ENCODE results near the gene ELFN1. TPM values are rescaled to one million over a fixed set of nuclear protein-coding genes. Genes with fewer than 3 reads are reported as not detected.
A peak's percentile ranks its signal among the peaks of the same experiment; 100 is the strongest.

The ELFN1 gene
- total and polyA plus RNA-seq, 9 of the 15 experiments (the other 6 are each of a cell fraction or from before 2014, with no cell fraction given) = 0.04 to 0.64 (median 0.18) TPM; not detected in 2

DNA sequence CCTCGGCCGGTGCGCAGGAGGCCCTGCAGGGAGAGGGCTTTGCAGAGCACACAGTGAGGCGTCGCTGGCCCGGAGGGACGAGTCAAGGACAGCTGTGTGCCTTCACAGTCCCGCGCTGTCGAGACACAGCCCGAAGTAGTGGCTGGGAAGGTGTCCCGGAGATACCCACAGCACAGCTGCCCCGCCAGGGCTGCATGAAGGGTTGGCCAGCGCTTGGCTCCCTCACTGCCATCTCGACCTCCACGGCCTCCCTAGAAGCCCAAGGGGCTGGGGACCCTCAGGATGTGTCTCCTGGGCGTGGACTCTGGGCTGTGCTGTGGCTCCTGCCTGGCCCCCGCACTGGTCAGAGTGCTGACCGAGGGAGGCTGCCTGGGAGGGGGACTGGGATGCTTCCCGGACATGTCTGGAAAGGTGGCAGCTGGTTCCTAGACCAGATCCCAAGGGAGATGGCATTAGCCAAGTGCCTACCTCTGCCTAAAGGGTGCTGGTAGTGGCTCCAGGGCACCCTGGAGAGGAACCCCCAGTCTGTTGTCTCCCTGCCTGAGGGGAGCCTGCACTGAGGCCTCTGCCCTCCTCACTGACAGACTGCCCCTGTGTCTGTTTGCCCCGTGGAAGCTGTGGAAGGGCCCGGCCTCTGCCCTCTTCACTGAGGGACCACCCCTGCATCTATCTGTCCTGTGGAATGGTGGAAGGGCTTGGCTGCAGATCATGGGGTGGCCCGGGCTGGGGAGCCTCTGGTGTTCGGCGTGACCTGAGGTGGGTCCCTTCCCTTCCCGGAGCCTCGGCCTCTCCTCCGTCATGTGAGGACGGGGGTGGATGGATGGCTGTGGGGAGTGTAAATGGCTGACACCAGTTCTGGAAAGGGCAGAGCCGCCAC, 5.8 kb downstream of the ELFN1 start:
- intact Hi-C loops (cut with micrococcal nuclease) = no loop called here
- no peak overlapping the region for H3K4me2 ChIP-seq (ENCODE audit: insufficient read depth, low read length)
- no peak for FAIRE-seq
- peaks cover 5% of the 10 kb centered on the region for H4K20me1 ChIP-seq (replicated peaks; ENCODE audit: control insufficient read depth, insufficient read depth, low read length)
- H3K27me3 ChIP-seq (ENCODE audit: control insufficient read depth in 2 of 2, insufficient read depth in 2 of 2, low read length in 2 of 2) = peaks cover 41 to 68% of the 10 kb centered on the region in 2 experiments; a peak in 4 of 5 replicates
- POLR2A ChIA-PET = no interaction called here
- TF ChIP-seq ZNF583 (CRISPR knock-in tag; IDR thresholded peaks at IDR 0.05) (no peak), ZEB2 (IDR thresholded peaks at IDR 0.05) (no peak), ZNF232 (CRISPR knock-in tag; IDR thresholded peaks at IDR 0.05) (no peak), TAL1 (IDR thresholded peaks at IDR 0.05) (no peak), HOXB6 (CRISPR knock-in tag; IDR thresholded peaks at IDR 0.05; ENCODE audit: borderline replicate concordance) (no peak), RBM34 (IDR thresholded peaks at IDR 0.05; ENCODE audit: borderline replicate concordance, insufficient read depth, low read length) (no peak)
- TF ChIP-seq, protein P1, sequence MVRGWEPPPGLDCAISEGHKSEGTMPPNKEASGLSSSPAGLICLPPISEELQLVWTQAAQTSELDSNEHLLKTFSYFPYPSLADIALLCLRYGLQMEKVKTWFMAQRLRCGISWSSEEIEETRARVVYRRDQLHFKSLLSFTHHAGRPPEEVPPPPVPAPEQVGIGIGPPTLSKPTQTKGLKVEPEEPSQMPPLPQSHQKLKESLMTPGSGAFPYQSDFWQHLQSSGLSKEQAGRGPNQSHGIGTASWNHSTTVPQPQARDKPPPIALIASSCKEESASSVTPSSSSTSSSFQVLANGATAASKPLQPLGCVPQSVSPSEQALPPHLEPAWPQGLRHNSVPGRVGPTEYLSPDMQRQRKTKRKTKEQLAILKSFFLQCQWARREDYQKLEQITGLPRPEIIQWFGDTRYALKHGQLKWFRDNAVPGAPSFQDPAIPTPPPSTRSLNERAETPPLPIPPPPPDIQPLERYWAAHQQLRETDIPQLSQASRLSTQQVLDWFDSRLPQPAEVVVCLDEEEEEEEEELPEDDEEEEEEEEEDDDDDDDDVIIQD (CRISPR knock-in tag; IDR thresholded peaks at IDR 0.05) = no peak
- TF ChIP-seq, protein P2, sequence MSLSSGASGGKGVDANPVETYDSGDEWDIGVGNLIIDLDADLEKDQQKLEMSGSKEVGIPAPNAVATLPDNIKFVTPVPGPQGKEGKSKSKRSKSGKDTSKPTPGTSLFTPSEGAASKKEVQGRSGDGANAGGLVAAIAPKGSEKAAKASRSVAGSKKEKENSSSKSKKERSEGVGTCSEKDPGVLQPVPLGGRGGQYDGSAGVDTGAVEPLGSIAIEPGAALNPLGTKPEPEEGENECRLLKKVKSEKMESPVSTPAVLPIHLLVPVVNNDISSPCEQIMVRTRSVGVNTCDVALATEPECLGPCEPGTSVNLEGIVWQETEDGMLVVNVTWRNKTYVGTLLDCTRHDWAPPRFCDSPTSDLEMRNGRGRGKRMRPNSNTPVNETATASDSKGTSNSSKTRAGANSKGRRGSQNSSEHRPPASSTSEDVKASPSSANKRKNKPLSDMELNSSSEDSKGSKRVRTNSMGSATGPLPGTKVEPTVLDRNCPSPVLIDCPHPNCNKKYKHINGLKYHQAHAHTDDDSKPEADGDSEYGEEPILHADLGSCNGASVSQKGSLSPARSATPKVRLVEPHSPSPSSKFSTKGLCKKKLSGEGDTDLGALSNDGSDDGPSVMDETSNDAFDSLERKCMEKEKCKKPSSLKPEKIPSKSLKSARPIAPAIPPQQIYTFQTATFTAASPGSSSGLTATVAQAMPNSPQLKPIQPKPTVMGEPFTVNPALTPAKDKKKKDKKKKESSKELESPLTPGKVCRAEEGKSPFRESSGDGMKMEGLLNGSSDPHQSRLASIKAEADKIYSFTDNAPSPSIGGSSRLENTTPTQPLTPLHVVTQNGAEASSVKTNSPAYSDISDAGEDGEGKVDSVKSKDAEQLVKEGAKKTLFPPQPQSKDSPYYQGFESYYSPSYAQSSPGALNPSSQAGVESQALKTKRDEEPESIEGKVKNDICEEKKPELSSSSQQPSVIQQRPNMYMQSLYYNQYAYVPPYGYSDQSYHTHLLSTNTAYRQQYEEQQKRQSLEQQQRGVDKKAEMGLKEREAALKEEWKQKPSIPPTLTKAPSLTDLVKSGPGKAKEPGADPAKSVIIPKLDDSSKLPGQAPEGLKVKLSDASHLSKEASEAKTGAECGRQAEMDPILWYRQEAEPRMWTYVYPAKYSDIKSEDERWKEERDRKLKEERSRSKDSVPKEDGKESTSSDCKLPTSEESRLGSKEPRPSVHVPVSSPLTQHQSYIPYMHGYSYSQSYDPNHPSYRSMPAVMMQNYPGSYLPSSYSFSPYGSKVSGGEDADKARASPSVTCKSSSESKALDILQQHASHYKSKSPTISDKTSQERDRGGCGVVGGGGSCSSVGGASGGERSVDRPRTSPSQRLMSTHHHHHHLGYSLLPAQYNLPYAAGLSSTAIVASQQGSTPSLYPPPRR (CRISPR knock-in tag; IDR thresholded peaks at IDR 0.05; ENCODE audit: borderline replicate concordance) = no peak
- TF ChIP-seq, protein P3, sequence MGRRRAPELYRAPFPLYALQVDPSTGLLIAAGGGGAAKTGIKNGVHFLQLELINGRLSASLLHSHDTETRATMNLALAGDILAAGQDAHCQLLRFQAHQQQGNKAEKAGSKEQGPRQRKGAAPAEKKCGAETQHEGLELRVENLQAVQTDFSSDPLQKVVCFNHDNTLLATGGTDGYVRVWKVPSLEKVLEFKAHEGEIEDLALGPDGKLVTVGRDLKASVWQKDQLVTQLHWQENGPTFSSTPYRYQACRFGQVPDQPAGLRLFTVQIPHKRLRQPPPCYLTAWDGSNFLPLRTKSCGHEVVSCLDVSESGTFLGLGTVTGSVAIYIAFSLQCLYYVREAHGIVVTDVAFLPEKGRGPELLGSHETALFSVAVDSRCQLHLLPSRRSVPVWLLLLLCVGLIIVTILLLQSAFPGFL (CRISPR knock-in tag; IDR thresholded peaks at IDR 0.05) = no peak
- TF ChIP-seq, protein P4, sequence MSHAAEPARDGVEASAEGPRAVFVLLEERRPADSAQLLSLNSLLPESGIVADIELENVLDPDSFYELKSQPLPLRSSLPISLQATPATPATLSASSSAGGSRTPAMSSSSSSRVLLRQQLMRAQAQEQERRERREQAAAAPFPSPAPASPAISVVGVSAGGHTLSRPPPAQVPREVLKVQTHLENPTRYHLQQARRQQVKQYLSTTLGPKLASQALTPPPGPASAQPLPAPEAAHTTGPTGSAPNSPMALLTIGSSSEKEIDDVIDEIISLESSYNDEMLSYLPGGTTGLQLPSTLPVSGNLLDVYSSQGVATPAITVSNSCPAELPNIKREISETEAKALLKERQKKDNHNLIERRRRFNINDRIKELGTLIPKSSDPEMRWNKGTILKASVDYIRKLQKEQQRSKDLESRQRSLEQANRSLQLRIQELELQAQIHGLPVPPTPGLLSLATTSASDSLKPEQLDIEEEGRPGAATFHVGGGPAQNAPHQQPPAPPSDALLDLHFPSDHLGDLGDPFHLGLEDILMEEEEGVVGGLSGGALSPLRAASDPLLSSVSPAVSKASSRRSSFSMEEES (CRISPR knock-in tag; IDR thresholded peaks at IDR 0.05) = no peak
- TF ChIP-seq, protein P5, sequence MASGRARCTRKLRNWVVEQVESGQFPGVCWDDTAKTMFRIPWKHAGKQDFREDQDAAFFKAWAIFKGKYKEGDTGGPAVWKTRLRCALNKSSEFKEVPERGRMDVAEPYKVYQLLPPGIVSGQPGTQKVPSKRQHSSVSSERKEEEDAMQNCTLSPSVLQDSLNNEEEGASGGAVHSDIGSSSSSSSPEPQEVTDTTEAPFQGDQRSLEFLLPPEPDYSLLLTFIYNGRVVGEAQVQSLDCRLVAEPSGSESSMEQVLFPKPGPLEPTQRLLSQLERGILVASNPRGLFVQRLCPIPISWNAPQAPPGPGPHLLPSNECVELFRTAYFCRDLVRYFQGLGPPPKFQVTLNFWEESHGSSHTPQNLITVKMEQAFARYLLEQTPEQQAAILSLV (tag; IDR thresholded peaks at IDR 0.05) = no peak
- no peak overlapping the region for H3K27ac ChIP-seq (ENCODE audit: extremely low read depth, low read depth, low read length)
- no TSS peak for BruUV-seq (replicated peaks)
- no peaks in the 10 kb centered on the region for H3K36me3 ChIP-seq (ENCODE audit: control insufficient read depth, insufficient read depth, low read length)
- no peak overlapping the region for H2AFZ ChIP-seq (ENCODE audit: low read depth, low read length)
- in situ Hi-C loops (cut with MboI) = no loop called here
- H3K4me1 ChIP-seq (replicated peaks in 1 of 2; ENCODE audit: control insufficient read depth in 2 of 2, insufficient read depth in 2 of 2, low read length in 2 of 2) = peaks cover 0 to 28% of the 10 kb centered on the region in 2 experiments; a peak in 2 of 5 replicates
- H3K9me1 ChIP-seq (ENCODE audit: control insufficient read depth, insufficient read depth, low read length) = no peaks in the 10 kb centered on the region
- CTCF ChIA-PET (ENCODE audit: low intra/inter-chr PET ratio) = no interaction called here
- WGBS (ENCODE audit: insufficient coverage, low coverage, missing lambda C conversion rate) = 1% methylated on average over 22 of the region's 30 CpGs
- H3K9me3 ChIP-seq (replicated peaks; ENCODE audit: control insufficient read depth, insufficient read depth, low read depth, low read length) = no peaks in the 10 kb centered on the region
- no peak overlapping the region for H3K9ac ChIP-seq (ENCODE audit: insufficient read depth in 1 of 2, low read depth in 2 of 2, low read length in 2 of 2)
- H3K79me2 ChIP-seq (ENCODE audit: control insufficient read depth, insufficient read depth, low read length) = no peaks in the 10 kb centered on the region
- no peak overlapping the region for H3K4me3 ChIP-seq
- no peak for DNase-seq (ENCODE audit: extremely low read depth in 1 of 4, low spot score in 3 of 4)
- peak; percentile 61; the same call in 2 of the 3 replicates for ATAC-seq
